ENCODE measurements around the gene CLDN10. TPM values are rescaled to one million over a fixed set of nuclear protein-coding genes. Genes with fewer than 3 reads are reported as not detected.
"Not testable (repeated sequence)": the region's sequence is repeated elsewhere in the genome, so short reads cannot be mapped to it uniquely, and the experiment has no call there.

CLDN10 gene
- total RNA-seq, 1 experiment from 2014 or later, result not detected

DNA sequence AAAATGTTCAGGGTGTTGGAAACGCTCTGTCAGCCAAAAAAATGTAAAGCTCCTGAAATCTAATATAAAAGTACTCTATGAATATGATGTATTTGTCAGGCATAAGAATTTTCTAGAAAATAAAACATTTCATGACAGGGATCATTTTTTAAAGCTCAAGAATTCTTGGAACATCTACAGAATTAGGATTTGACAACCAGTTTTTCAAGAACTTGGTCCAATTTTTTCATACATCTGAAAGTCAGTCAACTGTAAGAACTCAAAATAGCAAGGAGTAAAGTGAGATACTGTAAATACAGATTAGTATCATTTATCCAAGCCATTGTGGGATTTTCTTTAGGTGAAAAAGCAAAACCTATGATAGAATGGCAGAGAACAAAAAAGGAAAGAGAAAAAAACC is 41.6 kb upstream of the CLDN10 start:
- ChIA-PET POLR2A (ENCODE audit: low non-redundant PET) (interaction anchor here (0.6 kb wide), 1 partner anchor 289 kb away, joined by 4 read pairs; no protein-coding TSS in a partner anchor), CTCF (no interaction called here)
- DNase-seq (ENCODE audit: low spot score), result no peak
- no peak for TF ChIP-seq EZH2 (IDR thresholded peaks at IDR 0.05; ENCODE audit: borderline replicate concordance, low read depth, low read length, poor library complexity, severe bottlenecking)
- TF ChIP-seq, protein P1, sequence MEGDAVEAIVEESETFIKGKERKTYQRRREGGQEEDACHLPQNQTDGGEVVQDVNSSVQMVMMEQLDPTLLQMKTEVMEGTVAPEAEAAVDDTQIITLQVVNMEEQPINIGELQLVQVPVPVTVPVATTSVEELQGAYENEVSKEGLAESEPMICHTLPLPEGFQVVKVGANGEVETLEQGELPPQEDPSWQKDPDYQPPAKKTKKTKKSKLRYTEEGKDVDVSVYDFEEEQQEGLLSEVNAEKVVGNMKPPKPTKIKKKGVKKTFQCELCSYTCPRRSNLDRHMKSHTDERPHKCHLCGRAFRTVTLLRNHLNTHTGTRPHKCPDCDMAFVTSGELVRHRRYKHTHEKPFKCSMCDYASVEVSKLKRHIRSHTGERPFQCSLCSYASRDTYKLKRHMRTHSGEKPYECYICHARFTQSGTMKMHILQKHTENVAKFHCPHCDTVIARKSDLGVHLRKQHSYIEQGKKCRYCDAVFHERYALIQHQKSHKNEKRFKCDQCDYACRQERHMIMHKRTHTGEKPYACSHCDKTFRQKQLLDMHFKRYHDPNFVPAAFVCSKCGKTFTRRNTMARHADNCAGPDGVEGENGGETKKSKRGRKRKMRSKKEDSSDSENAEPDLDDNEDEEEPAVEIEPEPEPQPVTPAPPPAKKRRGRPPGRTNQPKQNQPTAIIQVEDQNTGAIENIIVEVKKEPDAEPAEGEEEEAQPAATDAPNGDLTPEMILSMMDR (conservative IDR thresholded peaks at IDR 0.05; ENCODE audit: low read depth, low read length), result no peak
- Histone ChIP-seq H3K27me3 (replicated peaks; ENCODE audit: insufficient read depth, low read depth, low read length, poor library complexity) (no peaks in the 10 kb centered on the region), H3K9me3 (ENCODE audit: low read depth, low read length, poor library complexity, severe bottlenecking) (no peaks in the 10 kb centered on the region), H3K4me3 (ENCODE audit: low read depth, low read length, poor library complexity, severe bottlenecking) (no peak overlapping the region), H3K4me1 (ENCODE audit: insufficient read depth, low read length, poor library complexity, severe bottlenecking) (no peaks in the 10 kb centered on the region), H3K36me3 (ENCODE audit: insufficient read depth, low read length, poor library complexity, severe bottlenecking) (no peaks in the 10 kb centered on the region), H3K27ac (ENCODE audit: low read depth, low read length, poor library complexity, severe bottlenecking) (no peak overlapping the region)
- BruUV-seq (replicated peaks), result no TSS peak
- intact Hi-C loops (cut with micrococcal nuclease; ENCODE audit: unreplicated experiment), result no loop called here

DNA sequence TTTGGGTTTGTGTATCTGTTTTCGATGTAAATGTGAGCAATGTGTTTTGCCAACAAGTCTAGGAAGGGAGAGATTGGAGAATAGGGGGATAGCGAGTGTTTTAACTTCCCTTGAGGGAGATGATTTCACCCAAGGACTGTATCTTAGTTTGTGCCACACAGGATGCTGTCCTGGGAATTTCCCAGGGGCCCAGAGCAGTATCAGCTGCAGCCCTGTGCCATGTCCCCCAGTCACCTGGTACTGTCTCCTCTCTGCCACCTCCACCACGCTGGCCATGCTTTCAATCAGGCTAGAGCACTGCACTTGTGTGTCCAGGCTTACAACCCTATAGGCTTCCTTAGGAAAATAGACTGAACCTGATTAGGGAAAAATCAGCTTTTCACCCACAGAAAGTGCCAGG is 40.1 kb upstream of the CLDN10 start:
- Histone ChIP-seq H3K9me3 (ENCODE audit: low read depth, low read length, poor library complexity, severe bottlenecking) (no peaks in the 10 kb centered on the region), H3K4me1 (ENCODE audit: insufficient read depth, low read length, poor library complexity, severe bottlenecking) (no peaks in the 10 kb centered on the region), H3K27me3 (replicated peaks; ENCODE audit: insufficient read depth, low read depth, low read length, poor library complexity) (no peaks in the 10 kb centered on the region), H3K4me3 (ENCODE audit: low read depth, low read length, poor library complexity, severe bottlenecking) (no peak overlapping the region), H3K27ac (ENCODE audit: low read depth, low read length, poor library complexity, severe bottlenecking) (no peak overlapping the region), H3K36me3 (ENCODE audit: insufficient read depth, low read length, poor library complexity, severe bottlenecking) (no peaks in the 10 kb centered on the region)
- intact Hi-C loops (cut with micrococcal nuclease; ENCODE audit: unreplicated experiment), result no loop called here
- no peak for DNase-seq (ENCODE audit: low spot score)
- no peak for TF ChIP-seq EZH2 (IDR thresholded peaks at IDR 0.05; ENCODE audit: borderline replicate concordance, low read depth, low read length, poor library complexity, severe bottlenecking)
- TF ChIP-seq, protein P1 (conservative IDR thresholded peaks at IDR 0.05; ENCODE audit: low read depth, low read length), result no peak
- POLR2A ChIA-PET (ENCODE audit: low non-redundant PET), result no interaction called here
- no TSS peak for BruUV-seq (replicated peaks)
- CTCF ChIA-PET, result no interaction called here

DNA sequence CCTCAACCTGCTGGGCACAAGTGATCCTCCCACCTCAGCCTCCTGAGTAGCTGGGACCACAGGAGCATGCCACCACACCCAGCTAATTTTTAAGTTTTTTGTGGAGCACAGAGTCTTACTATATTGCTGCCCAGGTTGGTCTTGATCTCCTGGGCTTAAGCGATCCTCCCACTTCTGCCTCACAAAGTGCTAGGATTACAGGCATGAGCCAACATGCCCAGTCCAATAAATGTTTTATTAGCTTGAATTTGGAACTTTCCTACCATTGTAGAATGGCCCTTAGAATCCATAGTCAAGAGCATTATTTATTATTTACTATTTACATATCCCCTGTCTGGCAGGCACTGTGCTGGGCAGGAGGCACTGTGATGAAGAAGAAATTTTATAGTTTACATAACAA is 39.6 kb upstream of the CLDN10 start:
- no peak for DNase-seq (ENCODE audit: low spot score)
- H3K27me3 ChIP-seq (replicated peaks; ENCODE audit: insufficient read depth, low read depth, low read length, poor library complexity), result no peaks in the 10 kb centered on the region
- BruUV-seq (replicated peaks), result no TSS peak
- no peak overlapping the region for H3K27ac ChIP-seq (ENCODE audit: low read depth, low read length, poor library complexity, severe bottlenecking)
- intact Hi-C loops (cut with micrococcal nuclease; ENCODE audit: unreplicated experiment), result no loop called here
- TF ChIP-seq, protein P1 (conservative IDR thresholded peaks at IDR 0.05; ENCODE audit: low read depth, low read length), result no peak
- no peak for TF ChIP-seq EZH2 (IDR thresholded peaks at IDR 0.05; ENCODE audit: borderline replicate concordance, low read depth, low read length, poor library complexity, severe bottlenecking)
- ChIA-PET POLR2A (ENCODE audit: low non-redundant PET) (no interaction called here), CTCF (no interaction called here)
- H3K36me3 ChIP-seq (ENCODE audit: insufficient read depth, low read length, poor library complexity, severe bottlenecking), result no peaks in the 10 kb centered on the region
- no peak overlapping the region for H3K4me3 ChIP-seq (ENCODE audit: low read depth, low read length, poor library complexity, severe bottlenecking)
- H3K9me3 ChIP-seq (ENCODE audit: low read depth, low read length, poor library complexity, severe bottlenecking), result no peaks in the 10 kb centered on the region
- no peaks in the 10 kb centered on the region for H3K4me1 ChIP-seq (ENCODE audit: insufficient read depth, low read length, poor library complexity, severe bottlenecking)

DNA sequence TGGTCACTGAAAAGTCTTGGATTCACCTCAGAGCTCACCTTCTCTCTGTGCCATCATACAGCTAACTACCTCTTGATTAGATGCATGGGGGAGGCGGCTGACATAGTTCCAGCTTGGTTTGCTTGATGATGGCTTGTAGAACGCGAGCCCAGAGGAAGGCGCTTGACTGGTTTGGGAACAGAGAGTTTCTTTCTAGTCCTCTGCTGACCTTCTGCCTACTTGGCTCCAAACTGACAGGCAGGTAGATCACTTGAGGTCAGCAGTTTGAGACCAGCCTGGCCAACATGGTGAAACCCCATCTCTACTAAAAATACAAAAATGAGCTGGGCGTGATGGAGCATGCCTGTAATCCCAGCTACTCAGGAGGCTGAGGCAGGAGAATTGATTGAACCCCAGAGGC is 36.9 kb upstream of the CLDN10 start:
- DNase-seq (ENCODE audit: low spot score); CTCF ChIA-PET; H3K36me3 ChIP-seq (ENCODE audit: insufficient read depth, low read length, poor library complexity, severe bottlenecking); H3K4me3 ChIP-seq (ENCODE audit: low read depth, low read length, poor library complexity, severe bottlenecking); H3K27ac ChIP-seq (ENCODE audit: low read depth, low read length, poor library complexity, severe bottlenecking); H3K27me3 ChIP-seq (replicated peaks; ENCODE audit: insufficient read depth, low read depth, low read length, poor library complexity); POLR2A ChIA-PET (ENCODE audit: low non-redundant PET); intact Hi-C loops (cut with micrococcal nuclease; ENCODE audit: unreplicated experiment); BruUV-seq (replicated peaks); H3K9me3 ChIP-seq (ENCODE audit: low read depth, low read length, poor library complexity, severe bottlenecking); H3K4me1 ChIP-seq (ENCODE audit: insufficient read depth, low read length, poor library complexity, severe bottlenecking): not testable (repeated sequence)
